Upper lobe of left lung (tissue), 4 donors: Measurements from ENCODE around the gene SGCD.

ENCODE experiments used
- EP300 ChIP-seq, 4 donors: sonication (generic); formaldehyde crosslinking; IDR thresholded peaks; one replicate each; pipeline ENCODE4 v1.5.1; 2017; ENCODE audit warnings: antibody characterized with exemption in 4 of 4, control low read depth in 2 of 4
- TF ChIP-seq, protein P1 (sequence below), 6 experiments: fragments of 450-650 bp in 4 of 6; fragments of 200-600 bp in 2 of 6; sonication (generic) in 2 of 6; IDR thresholded peaks; one replicate each; pipeline ENCODE4 v1.5.1; 2016 to 2019; ENCODE audit warnings: antibody characterized with exemption in 6 of 6

GRCh38 chr5:156474251-156474650 lies 147.3 kb downstream of the SGCD start:
- TF ChIP-seq, protein P1, sequence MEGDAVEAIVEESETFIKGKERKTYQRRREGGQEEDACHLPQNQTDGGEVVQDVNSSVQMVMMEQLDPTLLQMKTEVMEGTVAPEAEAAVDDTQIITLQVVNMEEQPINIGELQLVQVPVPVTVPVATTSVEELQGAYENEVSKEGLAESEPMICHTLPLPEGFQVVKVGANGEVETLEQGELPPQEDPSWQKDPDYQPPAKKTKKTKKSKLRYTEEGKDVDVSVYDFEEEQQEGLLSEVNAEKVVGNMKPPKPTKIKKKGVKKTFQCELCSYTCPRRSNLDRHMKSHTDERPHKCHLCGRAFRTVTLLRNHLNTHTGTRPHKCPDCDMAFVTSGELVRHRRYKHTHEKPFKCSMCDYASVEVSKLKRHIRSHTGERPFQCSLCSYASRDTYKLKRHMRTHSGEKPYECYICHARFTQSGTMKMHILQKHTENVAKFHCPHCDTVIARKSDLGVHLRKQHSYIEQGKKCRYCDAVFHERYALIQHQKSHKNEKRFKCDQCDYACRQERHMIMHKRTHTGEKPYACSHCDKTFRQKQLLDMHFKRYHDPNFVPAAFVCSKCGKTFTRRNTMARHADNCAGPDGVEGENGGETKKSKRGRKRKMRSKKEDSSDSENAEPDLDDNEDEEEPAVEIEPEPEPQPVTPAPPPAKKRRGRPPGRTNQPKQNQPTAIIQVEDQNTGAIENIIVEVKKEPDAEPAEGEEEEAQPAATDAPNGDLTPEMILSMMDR (IDR thresholded peaks at IDR 0.05), result no peak
- TF ChIP-seq EP300 (IDR thresholded peaks at IDR 0.05), result no peak
